NCI-H446 treated with DMSO at 0.1 percent for 48 hours (cell line): ENCODE results near the gene TRIM3.

Experiments used
- DNase-seq: peaks from one replicate; lab custom pipeline; 2025; lab: John Stamatoyannopoulos, UW

The TRIM3 gene

DNA sequence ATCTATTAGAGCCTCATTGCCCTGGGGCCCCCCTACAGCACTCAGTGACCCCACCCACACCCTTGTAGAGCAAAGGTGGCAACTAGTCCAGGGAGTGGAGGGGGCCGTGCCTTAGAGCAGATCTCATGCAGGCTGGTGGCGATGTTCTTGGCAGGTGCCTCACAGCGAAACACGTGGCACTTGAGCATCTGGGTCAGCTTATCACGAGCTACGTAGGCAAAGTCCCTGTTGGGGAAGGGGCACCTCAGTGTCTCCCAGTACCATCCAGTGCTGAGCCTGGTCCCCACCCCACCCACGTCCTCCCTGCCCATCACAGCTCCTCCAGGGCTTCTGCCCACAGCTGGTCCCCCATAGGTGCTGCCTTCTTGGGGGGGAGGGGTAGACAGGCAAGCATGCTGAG is 72.3 kb downstream of the TRIM3 start:
- DNase-seq, result no peak

DNA sequence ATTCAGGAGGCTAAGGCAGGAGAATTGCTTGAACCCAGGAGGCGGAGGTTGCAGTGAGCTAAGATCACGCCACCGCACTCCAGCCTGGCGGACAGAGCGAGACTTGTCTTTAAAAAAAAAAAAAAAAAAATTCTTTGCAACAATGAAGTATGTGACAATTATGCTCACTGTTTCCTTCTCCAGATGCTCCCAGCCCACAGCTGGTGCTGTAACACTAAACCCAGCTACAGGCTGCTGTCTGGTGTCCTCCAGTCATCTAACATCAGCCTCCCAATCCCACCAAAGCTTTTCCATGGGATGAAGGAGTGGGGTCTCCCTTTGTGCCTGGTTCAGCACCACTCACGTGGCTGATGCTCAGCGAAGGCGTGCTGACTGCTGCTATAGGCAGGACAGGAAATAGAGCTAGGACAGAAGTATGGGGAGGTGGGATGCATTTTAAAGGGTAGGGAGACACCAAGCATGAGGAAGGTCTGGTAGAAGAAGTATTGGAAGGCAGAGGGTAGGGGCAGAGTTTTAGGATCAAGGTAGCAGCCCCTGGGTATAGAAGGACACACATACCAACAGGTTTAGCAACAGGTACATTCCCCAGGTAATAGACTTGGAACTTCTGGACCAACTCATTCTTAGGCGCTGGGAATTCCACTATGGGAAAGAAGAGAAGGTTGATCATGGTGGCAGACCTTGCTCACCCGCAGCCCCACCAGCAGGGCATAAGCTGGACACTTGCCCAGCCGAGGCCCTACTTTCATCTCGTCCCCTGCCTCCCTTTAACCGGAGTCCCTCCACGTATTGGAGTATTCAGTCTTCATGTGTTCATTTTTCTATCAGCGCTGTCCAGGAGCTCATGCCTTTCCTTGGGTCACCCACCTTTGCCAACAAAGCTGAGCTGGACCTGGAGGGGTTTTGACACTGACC is 73.1 kb downstream of the TRIM3 start:
- DNase-seq, result no peak
